GM18520 (cell line): ENCODE measurements around the gene IGFBP2.

ENCODE experiments used
- ATAC-seq: cut with Tn5 transposase; IDR thresholded peaks from one replicate; pipeline ENCODE4 v1.9.1; 2021; ENCODE audit not compliant: unreplicated experiment

Gene IGFBP2

GRCh38 chr2:216615298-216616082, 17.7 kb upstream of the IGFBP2 start:
- no peak for ATAC-seq

GRCh38 chr2:216616083-216616678, 17.0 kb upstream of the IGFBP2 start:
- ATAC-seq, result no peak

- no peak for ATAC-seq
These were observed 15.9 kb upstream of the IGFBP2 start for GRCh38 chr2:216617159-216617815.

GRCh38 chr2:216618785-216619184, 14.4 kb upstream of the IGFBP2 start:
- ATAC-seq, result no peak

GRCh38 chr2:216619411-216620393, 13.5 kb upstream of the IGFBP2 start:
- no peak for ATAC-seq

- ATAC-seq, result no peak
These were observed 12.4 kb upstream of the IGFBP2 start for GRCh38 chr2:216620786-216621185.

DNA sequence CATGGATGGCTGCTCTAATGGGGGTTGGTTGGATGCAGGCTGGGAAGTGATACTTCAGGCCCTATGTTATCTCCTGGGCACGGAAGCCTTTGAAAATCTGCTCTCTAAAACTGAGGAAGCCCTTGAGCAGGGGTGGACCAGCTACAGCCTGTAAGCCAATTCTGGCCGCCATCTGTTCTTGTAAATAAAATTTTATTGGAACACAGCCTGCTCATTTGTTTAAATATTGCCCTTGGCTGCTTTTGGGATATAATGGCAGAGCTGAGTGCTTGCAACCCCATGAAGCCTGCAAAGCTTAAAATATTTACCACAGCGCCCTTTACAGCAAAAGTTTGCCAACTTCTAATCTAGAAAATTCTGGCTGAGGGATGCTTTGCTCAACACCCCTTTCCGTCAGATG, 11.9 kb upstream of the IGFBP2 start:
- no peak for ATAC-seq

DNA sequence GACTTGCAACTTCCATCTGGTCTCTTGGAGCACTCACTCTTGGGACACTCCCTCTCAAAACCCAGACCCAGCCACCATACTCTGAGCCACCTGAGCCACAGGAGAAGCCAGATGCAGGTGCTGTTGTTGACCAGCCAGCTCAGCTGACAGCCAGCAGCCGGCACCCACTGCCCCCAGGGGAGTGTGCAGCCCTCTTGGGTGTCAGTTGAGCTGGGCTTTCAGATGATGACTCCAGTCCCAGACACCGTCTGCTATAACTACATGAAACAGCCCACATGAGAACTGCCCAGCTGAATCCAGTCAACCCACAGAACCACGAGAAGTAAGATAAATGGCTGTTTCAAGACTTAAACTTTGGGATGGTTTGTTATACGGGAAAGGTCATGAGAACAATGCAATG, 10.7 kb upstream of the IGFBP2 start:
- no peak for ATAC-seq

- no peak for ATAC-seq
These were observed 9.0 kb upstream of the IGFBP2 start for GRCh38 chr2:216624251-216624650.

- ATAC-seq, result no peak
These were observed 6.9 kb upstream of the IGFBP2 start for GRCh38 chr2:216626168-216626874.

GRCh38 chr2:216626875-216627245, 6.4 kb upstream of the IGFBP2 start:
- ATAC-seq, result no peak

GRCh38 chr2:216629784-216630183, 3.4 kb upstream of the IGFBP2 start:
- no peak for ATAC-seq

- ATAC-seq, result no peak
These were observed 771 bp upstream of the IGFBP2 start for GRCh38 chr2:216632346-216632951.

DNA sequence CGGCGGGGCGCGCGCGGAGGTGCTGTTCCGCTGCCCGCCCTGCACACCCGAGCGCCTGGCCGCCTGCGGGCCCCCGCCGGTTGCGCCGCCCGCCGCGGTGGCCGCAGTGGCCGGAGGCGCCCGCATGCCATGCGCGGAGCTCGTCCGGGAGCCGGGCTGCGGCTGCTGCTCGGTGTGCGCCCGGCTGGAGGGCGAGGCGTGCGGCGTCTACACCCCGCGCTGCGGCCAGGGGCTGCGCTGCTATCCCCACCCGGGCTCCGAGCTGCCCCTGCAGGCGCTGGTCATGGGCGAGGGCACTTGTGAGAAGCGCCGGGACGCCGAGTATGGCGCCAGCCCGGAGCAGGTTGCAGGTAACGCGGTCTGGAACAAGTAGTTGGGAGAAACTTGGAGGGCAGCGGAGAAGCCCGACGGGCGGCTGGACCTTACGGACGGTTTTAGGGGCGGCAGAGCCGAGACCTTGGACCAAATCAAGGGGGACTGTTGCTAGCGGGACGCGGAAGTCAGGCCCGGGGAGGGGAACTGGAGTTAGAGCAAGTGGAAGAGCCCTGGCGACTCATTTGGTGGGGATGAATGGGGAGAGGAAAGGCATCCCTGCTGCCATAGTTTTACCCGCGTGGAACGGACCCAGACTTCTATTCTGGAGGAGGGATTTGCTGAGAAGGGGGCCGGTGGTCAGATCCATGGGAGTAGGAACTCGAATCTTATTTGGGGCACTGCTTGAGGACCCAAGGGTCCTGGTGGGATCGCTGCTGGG, 573 bp downstream of the IGFBP2 start:
- no peak for ATAC-seq

GRCh38 chr2:216634370-216635148, 1.3 kb downstream of the IGFBP2 start:
- no peak for ATAC-seq

DNA sequence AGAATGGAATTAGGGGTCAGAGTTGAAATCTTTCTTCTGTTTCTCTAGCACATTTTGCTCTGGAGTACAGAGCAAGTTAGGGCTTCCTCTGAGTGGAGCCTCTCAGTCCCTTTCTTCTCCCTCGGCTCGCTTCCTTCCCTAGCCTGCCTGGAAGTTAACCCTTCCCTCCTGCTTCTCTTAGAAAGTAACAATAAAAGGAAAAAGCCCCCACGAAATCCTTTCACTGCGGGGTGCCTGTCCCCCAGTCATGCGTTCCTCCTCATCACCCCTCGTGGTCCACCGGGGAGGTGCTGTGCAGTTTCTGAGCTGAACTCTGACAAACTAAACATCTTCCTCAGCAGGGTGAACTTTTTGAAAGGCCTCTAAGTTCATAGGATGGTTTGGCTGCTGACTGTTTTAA, 2.0 kb downstream of the IGFBP2 start:
- ATAC-seq, result no peak

DNA sequence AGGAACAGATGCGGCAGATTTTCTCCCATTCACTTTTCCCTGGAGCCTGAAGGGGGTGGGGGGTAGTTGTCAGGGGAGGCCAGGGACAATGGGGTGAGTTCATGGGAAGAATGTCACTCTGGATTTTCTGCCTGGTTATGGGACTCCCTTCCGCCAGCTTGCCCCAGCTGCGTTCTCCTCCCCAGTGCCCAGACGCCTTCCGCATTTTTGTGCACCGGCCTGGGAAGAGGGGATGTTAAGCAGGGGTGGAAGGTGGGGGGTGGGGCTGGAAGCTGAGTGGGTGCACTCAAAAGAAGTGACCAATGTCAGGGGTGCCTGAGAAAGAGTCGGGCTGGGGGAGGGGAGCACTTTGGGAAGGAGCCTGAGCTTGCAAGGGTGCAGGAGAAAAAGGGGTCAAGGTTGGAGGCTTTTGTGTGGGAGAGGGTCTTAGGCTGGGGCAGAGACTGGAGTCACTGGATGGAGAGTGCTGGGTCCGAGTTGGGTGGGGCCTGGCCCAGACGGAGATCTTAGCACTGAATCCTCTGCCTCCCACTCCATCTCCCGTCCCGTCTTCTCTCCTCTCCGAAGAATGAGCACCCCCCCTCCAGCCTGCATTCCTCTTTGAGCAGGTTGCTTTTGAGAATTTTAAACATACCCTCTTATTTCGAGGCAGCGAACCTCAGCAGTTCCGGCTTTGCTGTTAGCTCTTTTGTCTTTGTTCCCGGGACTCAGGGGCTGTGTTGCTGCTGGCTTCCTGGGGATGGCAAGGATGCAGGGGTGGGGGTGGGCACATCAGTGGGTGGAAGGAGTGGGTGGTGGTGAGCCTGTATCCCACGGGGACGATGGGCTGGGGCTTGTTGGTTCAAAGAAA, 2.7 kb downstream of the IGFBP2 start:
- no peak for ATAC-seq
